ENCODE measurements around the gene SPACA6. TPM values are rescaled to one million over a fixed set of nuclear protein-coding genes. Genes with fewer than 3 reads are reported as not detected.
"Not testable (repeated sequence)": the region's sequence is repeated elsewhere in the genome, so short reads cannot be mapped to it uniquely, and the experiment has no call there.

SPACA6 gene
- polyA plus RNA-seq, 1 experiment, result 8.5 TPM

- Histone ChIP-seq H3K27me3 (ENCODE audit: control insufficient read depth, insufficient read depth, low read length) (0 out of 2 replicates have a peak, but pooled peaks cover 2% of the 10 kb centered on the region), H3K36me3 (ENCODE audit: control insufficient read depth, insufficient read depth, low read length) (no peaks in the 10 kb centered on the region), H3K4me3 (ENCODE audit: low read depth, low read length) (no peak overlapping the region)
- ChIA-PET POLR2A (no interaction called here), CTCF (interaction anchor here (0.7 to 1.8 kb wide), 4 partner anchors 15 to 191 kb away, joined by 3 to 8 read pairs (median 3); no protein-coding TSS in a partner anchor)
- no peak for TF ChIP-seq CTCF (IDR thresholded peaks at IDR 0.05; ENCODE audit: insufficient read depth, low read depth, low read length)
- DNase-seq (ENCODE audit: low read depth), result no peak
Observed at GRCh38 chr19:51664131-51664530, 29.0 kb upstream of the SPACA6 start.

GRCh38 chr19:51664997-51665396 lies 28.1 kb upstream of the SPACA6 start:
- ChIA-PET CTCF (interaction anchor here (1.0 kb wide), 1 partner anchor 11 kb away, joined by 4 read pairs; no protein-coding TSS in a partner anchor), POLR2A (no interaction called here)
- DNase-seq (ENCODE audit: low read depth), result no peak
- TF ChIP-seq CTCF (IDR thresholded peaks at IDR 0.05; ENCODE audit: insufficient read depth, low read depth, low read length), result peak; percentile 33; the same call in 1 of the 2 replicates
- 0 out of 2 replicates have a peak, but pooled peaks cover 2% of the 10 kb centered on the region for H3K27me3 ChIP-seq (ENCODE audit: control insufficient read depth, insufficient read depth, low read length)
- no peaks in the 10 kb centered on the region for H3K36me3 ChIP-seq (ENCODE audit: control insufficient read depth, insufficient read depth, low read length)
- H3K4me3 ChIP-seq (ENCODE audit: low read depth, low read length), result no peak overlapping the region

- CTCF ChIA-PET, result interaction anchor here (2.0 kb wide), 1 partner anchor 60 kb away, joined by 6 read pairs; no protein-coding TSS in a partner anchor
Observed at GRCh38 chr19:51668216-51668615, 24.9 kb upstream of the SPACA6 start.

GRCh38 chr19:51675911-51676565 lies 17.1 kb upstream of the SPACA6 start:
- not testable (repeated sequence) for H3K27me3 ChIP-seq (ENCODE audit: control insufficient read depth, insufficient read depth, low read length); H3K4me3 ChIP-seq (ENCODE audit: low read depth, low read length); DNase-seq (ENCODE audit: low read depth); H3K36me3 ChIP-seq (ENCODE audit: control insufficient read depth, insufficient read depth, low read length)
- CTCF ChIA-PET, result interaction anchor here (0.7 to 2.4 kb wide), 7 partner anchors 8 to 102 kb away, joined by 3 to 11 read pairs (median 5); no protein-coding TSS in a partner anchor
- POLR2A ChIA-PET, result interaction anchor here (0.5 kb wide), 1 partner anchor 505 kb away, joined by 6 read pairs; no protein-coding TSS in a partner anchor
- peak; percentile 43 for TF ChIP-seq CTCF (IDR thresholded peaks at IDR 0.05; ENCODE audit: insufficient read depth, low read depth, low read length)

More at GRCh38 chr19:51668216-51668615, 24.9 kb upstream of the SPACA6 start:
- Histone ChIP-seq H3K4me3 (ENCODE audit: low read depth, low read length) (no peak overlapping the region), H3K36me3 (ENCODE audit: control insufficient read depth, insufficient read depth, low read length) (no peaks in the 10 kb centered on the region), H3K27me3 (ENCODE audit: control insufficient read depth, insufficient read depth, low read length) (0 out of 2 replicates have a peak, but pooled peaks cover 2% of the 10 kb centered on the region)
- DNase-seq (ENCODE audit: low read depth), result no peak
- no peak for TF ChIP-seq CTCF (IDR thresholded peaks at IDR 0.05; ENCODE audit: insufficient read depth, low read depth, low read length)
- POLR2A ChIA-PET, result no interaction called here

GRCh38 chr19:51676566-51677083 lies 16.5 kb upstream of the SPACA6 start:
- no peak for TF ChIP-seq CTCF (IDR thresholded peaks at IDR 0.05; ENCODE audit: insufficient read depth, low read depth, low read length)
- POLR2A ChIA-PET, result no interaction called here
- Histone ChIP-seq H3K27me3 (ENCODE audit: control insufficient read depth, insufficient read depth, low read length) (no peaks in the 10 kb centered on the region), H3K36me3 (ENCODE audit: control insufficient read depth, insufficient read depth, low read length) (no peaks in the 10 kb centered on the region), H3K4me3 (ENCODE audit: low read depth, low read length) (no peak overlapping the region)
- no peak for DNase-seq (ENCODE audit: low read depth)
- CTCF ChIA-PET, result interaction anchor here (0.9 to 2.4 kb wide), 6 partner anchors 11 to 101 kb away, joined by 3 to 11 read pairs (median 5); no protein-coding TSS in a partner anchor

Data from BJ (cell line).